CD4-positive, alpha-beta T cell (primary cell): ENCODE measurements around the gene PIANP. TPM values are rescaled to one million over a fixed set of nuclear protein-coding genes. Genes with fewer than 3 reads are reported as not detected.

Experiments
- ATAC-seq: fragments of 200-7000 bp; cut with Tn5 transposase; one replicate; pipeline ENCODE4 v1.10.0; 2022; ENCODE audit warnings: mild to moderate bottlenecking; ENCODE audit not compliant: poor library complexity
- CTCF ChIA-PET: fragments of 350-600 bp; sonication (Branson Sonifier 250); formaldehyde crosslinking; loops from one replicate; lab custom pipeline; 2021; ENCODE audit warnings: antibody characterized with exemption, inconsistent platforms; lab: Charles Lee
- POLR2A ChIA-PET: fragments of 350-600 bp; sonication (Branson Sonifier 250); formaldehyde crosslinking; loops from one replicate; lab custom pipeline; 2021; ENCODE audit warnings: antibody characterized with exemption, inconsistent platforms; lab: Charles Lee
- DNase-seq, 14 experiments: peaks; one replicate each; pipeline ENCODE4 v3.0.0-alpha.2; 2013 to 2020; ENCODE audit warnings: mixed read lengths in 2 of 14
- H3K27ac ChIP-seq, 2 donors: one replicate each; pipeline versions ENCODE4 v1.5.1 to v1.7.0; 2013; ENCODE audit warnings: low read length in 2 of 2, low read depth in 1 of 2, mild to moderate bottlenecking in 1 of 2
- H3K27me3 ChIP-seq, 2 experiments: 1 replicate in 1 of 2; 2 replicates in 1 of 2; pipeline versions ENCODE4 v1.6.1 to v1.7.0; 2013; ENCODE audit warnings: low read length in 2 of 2, control low read depth in 1 of 2, mild to moderate bottlenecking in 1 of 2, moderate library complexity in 1 of 2; ENCODE audit not compliant: insufficient read depth in 2 of 2, control insufficient read depth in 1 of 2
- H3K36me3 ChIP-seq: one replicate; pipeline ENCODE4 v1.6.1; 2013; ENCODE audit warnings: low read length, control low read depth; ENCODE audit not compliant: insufficient read depth
- H3K4me1 ChIP-seq: one replicate; pipeline ENCODE4 v1.6.1; 2013; ENCODE audit warnings: low read length, control low read depth; ENCODE audit not compliant: insufficient read depth
- H3K4me3 ChIP-seq: one replicate; pipeline ENCODE4 v1.5.1; 2013; ENCODE audit warnings: mild to moderate bottlenecking, low read length, moderate library complexity
- H3K9me3 ChIP-seq, 2 experiments: 1 replicate in 1 of 2; 2 replicates in 1 of 2; pipeline versions ENCODE4 v1.6.1 to v1.7.0; 2013; ENCODE audit warnings: low read length in 2 of 2, mild to moderate bottlenecking in 2 of 2, control low read depth in 1 of 2, moderate library complexity in 1 of 2; ENCODE audit not compliant: control insufficient read depth in 1 of 2, insufficient read depth in 1 of 2
- H3K27ac Mint-ChIP-seq: one replicate; pipeline ENCODE4 v1.8.0; 2020; ENCODE audit warnings: mixed read lengths
- H3K27me3 Mint-ChIP-seq: one replicate; pipeline ENCODE4 v1.8.0; 2021; ENCODE audit warnings: mixed read lengths
- H3K36me3 Mint-ChIP-seq: one replicate; pipeline ENCODE4 v1.8.0; 2021; ENCODE audit warnings: low read depth, mixed read lengths
- H3K4me1 Mint-ChIP-seq: one replicate; pipeline ENCODE4 v1.8.0; 2021; ENCODE audit warnings: low read depth, mixed read lengths
- H3K4me3 Mint-ChIP-seq: one replicate; pipeline ENCODE4 v1.8.0; 2020; ENCODE audit warnings: mild to moderate bottlenecking, mixed read lengths
- H3K9me3 Mint-ChIP-seq: one replicate; pipeline ENCODE4 v1.8.0; 2020; ENCODE audit warnings: mixed read lengths
- CTCF ChIP-seq: fragments of 200-600 bp; IDR thresholded peaks from one replicate; pipeline ENCODE4 v1.8.0; 2022; ENCODE audit warnings: antibody characterized with exemption, mild to moderate bottlenecking
- intact Hi-C, 2 experiments: fragments of 100-400 bp; cut with DNase I in 1 of 2; cut with micrococcal nuclease in 1 of 2; formaldehyde crosslinking; loops; one replicate each; pipeline versions ENCODE4 v1.15.1 to v1.9.0; 2023 to 2025; cut with DNase I, micrococcal nuclease
- total RNA-seq, 174 experiments: library from RNA in 2 of 174; stranded (reverse) in 2 of 174; gene quantifications; one replicate each; pipeline ENCODE4 v1.2.3 and lab custom pipeline; 2021 to 2026

Gene PIANP
- total RNA-seq, 2 experiments from 2014 or later = 0.87 to 0.99 TPM

DNA sequence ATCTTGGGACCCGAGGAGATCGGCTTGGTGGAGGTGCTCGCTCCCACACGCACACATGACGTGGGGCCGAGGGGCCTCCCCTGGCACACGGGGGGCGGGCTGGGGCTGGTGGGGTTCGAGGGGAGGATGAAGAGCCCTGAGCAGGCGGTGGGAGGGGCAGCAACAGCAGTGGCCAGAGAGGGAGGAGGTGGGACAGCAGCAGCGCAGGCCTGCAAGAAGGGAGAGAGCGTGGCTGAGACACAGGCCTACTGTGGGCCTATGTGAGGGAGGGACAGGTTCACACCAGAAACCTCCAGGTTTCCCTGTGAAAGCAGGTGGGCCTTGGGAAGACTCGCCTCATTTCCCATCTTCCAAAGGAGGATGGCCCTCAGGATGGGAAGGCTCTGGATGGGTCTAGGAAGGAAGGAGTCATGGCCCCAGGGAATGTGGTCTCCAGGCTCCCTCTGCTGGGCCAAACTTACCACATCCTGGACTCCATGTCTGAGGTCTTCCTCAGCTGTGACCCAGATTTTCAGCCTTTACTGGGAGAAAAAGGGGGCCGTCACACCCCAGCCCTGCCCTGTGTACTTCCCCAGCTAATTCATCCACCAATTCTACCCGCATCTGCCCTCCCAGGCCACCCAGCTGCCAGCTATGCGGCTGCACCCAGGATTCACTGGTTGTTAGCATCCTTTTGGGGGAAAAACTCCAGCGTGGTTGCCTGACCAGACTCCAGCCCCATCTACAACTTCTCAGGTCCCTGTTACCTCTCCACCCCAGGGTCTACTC, 2.8 kb downstream of the PIANP start:
- peak overlapping the region; percentile 51 for H3K4me3 Mint-ChIP-seq
- intact Hi-C loops = no loop called here
- no peaks in the 10 kb centered on the region for H3K36me3 Mint-ChIP-seq
- H3K4me1 ChIP-seq = peaks cover 26% of the 10 kb centered on the region
- peaks cover 23 to 29% of the 10 kb centered on the region in 2 experiments for H3K27me3 ChIP-seq
- CTCF ChIA-PET = interaction anchor here (0.8 kb wide), 1 partner anchor 8 kb away, joined by 3 read pairs; the partner anchor contains the start of gene ZNF384
- no peaks in the 10 kb centered on the region for H3K36me3 ChIP-seq
- POLR2A ChIA-PET = interaction anchor here (0.6 kb wide), 1 partner anchor 10 kb away, joined by 5 read pairs; no protein-coding TSS in a partner anchor
- no peaks in the 10 kb centered on the region for H3K9me3 ChIP-seq
- TF ChIP-seq CTCF = no peak
- peaks cover 26% of the 10 kb centered on the region for H3K4me1 Mint-ChIP-seq
- H3K9me3 Mint-ChIP-seq = no peaks in the 10 kb centered on the region
- DNase-seq (peak in 4 of 14 experiments; percentile 13 to 63 (median 42)), ATAC-seq (no peak)
- H3K4me3 ChIP-seq = no peak overlapping the region
- H3K27ac Mint-ChIP-seq = no peak overlapping the region
- H3K27me3 Mint-ChIP-seq = peaks cover 30% of the 10 kb centered on the region
- no peak overlapping the region for H3K27ac ChIP-seq

GRCh38 chr12:6696690-6697583, 3.7 kb downstream of the PIANP start:
- no peak for TF ChIP-seq CTCF
- H3K9me3 Mint-ChIP-seq = no peaks in the 10 kb centered on the region
- peaks cover 18 to 25% of the 10 kb centered on the region in 2 experiments for H3K27me3 ChIP-seq
- peaks cover 26% of the 10 kb centered on the region for H3K4me1 ChIP-seq
- ATAC-seq = no peak
- H3K4me1 Mint-ChIP-seq = peaks cover 22% of the 10 kb centered on the region
- no peaks in the 10 kb centered on the region for H3K9me3 ChIP-seq
- H3K4me3 Mint-ChIP-seq = no peak overlapping the region
- no peak overlapping the region for H3K27ac ChIP-seq
- no peak overlapping the region for H3K4me3 ChIP-seq
- no peaks in the 10 kb centered on the region for H3K36me3 ChIP-seq
- no peak for DNase-seq
- ChIA-PET POLR2A (interaction anchor here (2.2 kb wide), 1 partner anchor 27 kb away, joined by 9 read pairs; the partner anchor contains the start of gene COPS7A), CTCF (no interaction called here)
- intact Hi-C loops = no loop called here
- no peaks in the 10 kb centered on the region for H3K36me3 Mint-ChIP-seq
- peaks cover 21% of the 10 kb centered on the region for H3K27me3 Mint-ChIP-seq
- no peak overlapping the region for H3K27ac Mint-ChIP-seq

DNA sequence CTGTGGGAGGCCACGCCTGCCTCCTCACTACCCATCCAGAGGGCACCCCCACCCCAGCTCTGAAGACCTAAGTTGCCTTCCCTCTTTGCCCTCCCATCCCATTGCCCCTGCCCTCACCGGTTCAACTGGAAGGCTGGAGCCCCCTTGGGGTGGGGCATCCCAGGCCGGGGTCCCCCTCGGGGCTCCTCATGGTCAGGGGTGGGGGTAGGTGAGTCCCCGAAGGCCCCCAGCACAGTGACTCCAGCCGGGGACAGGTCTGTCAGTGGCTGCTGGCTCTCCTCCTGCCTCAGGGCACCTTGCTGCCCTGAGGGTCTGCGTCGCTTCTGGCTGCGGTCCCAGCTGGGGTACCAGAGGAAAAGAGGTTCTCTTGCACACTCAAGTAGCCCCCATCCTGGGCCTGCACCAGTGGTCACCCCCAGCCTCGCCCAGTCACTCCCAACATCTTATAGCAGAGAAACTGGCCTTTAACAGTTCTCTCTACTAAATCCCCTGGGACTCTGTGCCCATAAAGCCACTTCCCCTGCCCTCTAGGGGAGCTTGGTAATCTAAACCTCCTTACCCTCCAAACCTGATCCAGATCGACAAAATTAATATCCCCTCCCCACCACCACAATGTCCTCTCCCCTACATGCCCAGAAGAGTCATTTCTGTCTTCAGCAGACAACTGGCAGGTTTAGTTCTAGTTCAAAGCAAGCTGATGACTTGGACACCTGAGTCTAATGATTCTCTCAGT, 5.1 kb downstream of the PIANP start:
- Mint-ChIP-seq H3K36me3 (no peaks in the 10 kb centered on the region), H3K4me1 (peaks cover 9% of the 10 kb centered on the region), H3K4me3 (no peak overlapping the region), H3K27me3 (peaks cover 9% of the 10 kb centered on the region), H3K9me3 (no peaks in the 10 kb centered on the region), H3K27ac (no peak overlapping the region)
- no peak overlapping the region for H3K27ac ChIP-seq
- ATAC-seq (no peak), DNase-seq (no peak)
- H3K4me1 ChIP-seq = peaks cover 27% of the 10 kb centered on the region
- intact Hi-C loops = no loop called here
- ChIA-PET POLR2A (interaction anchor here (2.2 kb wide), 1 partner anchor 29 kb away, joined by 9 read pairs; the partner anchor contains the start of gene COPS7A), CTCF (no interaction called here)
- peaks cover 6 to 12% of the 10 kb centered on the region in 2 experiments for H3K27me3 ChIP-seq
- H3K4me3 ChIP-seq = no peak overlapping the region
- no peaks in the 10 kb centered on the region for H3K9me3 ChIP-seq
- no peak for TF ChIP-seq CTCF
- no peaks in the 10 kb centered on the region for H3K36me3 ChIP-seq
